SK-N-SH (cell line): ENCODE measurements around the gene PYY. TPM values are rescaled to one million over a fixed set of nuclear protein-coding genes. Genes with fewer than 3 reads are reported as not detected.

Source experiments
- CTCF ChIA-PET: fragments of 300-600, 350-600 bp; formaldehyde crosslinking; extraction: SDS; loops from one replicate; lab custom pipeline; 2021; lab: Yijun Ruan, JAX
- POLR2A ChIA-PET: fragments of 350-600 bp; sonication (Branson Sonifier 250); formaldehyde crosslinking; extraction: SDS; loops from one replicate; lab custom pipeline; 2020; ENCODE audit warnings: antibody characterized with exemption, inconsistent platforms; lab: Yijun Ruan, JAX
- DNase-seq: peaks from one replicate; pipeline ENCODE4 v3.0.0; 2012
- H2AFZ ChIP-seq: fragments of 200-600 bp; sonication (generic); 2 replicates; pipeline ENCODE4 v1.8.1; 2016; ENCODE audit warnings: antibody characterized with exemption, mild to moderate bottlenecking, low read depth
- H3F3A ChIP-seq: fragments of 200-600 bp; sonication (generic); replicated peaks from 2 replicates; pipeline ENCODE3; 2016; ENCODE audit warnings: antibody characterized with exemption, mild to moderate bottlenecking; ENCODE audit not compliant: insufficient read depth
- H3K27ac ChIP-seq, 2 experiments: fragments of 200-500 bp in 1 of 2; fragments of 200-600 bp in 1 of 2; sonication (Bioruptor generic) in 1 of 2; sonication (generic), shearing (Covaris generic) in 1 of 2; 2 replicates each; pipeline versions ENCODE4 v1.5.1 to v1.6.1; 2014 to 2016; ENCODE audit warnings: low read depth in 2 of 2, inconsistent platforms in 1 of 2, low read length in 1 of 2, mild to moderate bottlenecking in 1 of 2, mixed read lengths in 1 of 2
- H3K27me3 ChIP-seq: fragments of 200-600 bp; sonication (generic), shearing (Covaris generic); 2 replicates; pipeline ENCODE4 v1.6.1; 2016; ENCODE audit warnings: mixed run types; ENCODE audit not compliant: insufficient read depth
- H3K36me3 ChIP-seq, 2 experiments: fragments of 200-500 bp in 1 of 2; fragments of 200-600 bp in 1 of 2; sonication (Bioruptor generic) in 1 of 2; sonication (generic) in 1 of 2; replicated peaks in 1 of 2; 2 replicates each; pipeline versions ENCODE3 to v1.5.1; 2014 to 2016; ENCODE audit warnings: low read length in 1 of 2, mild to moderate bottlenecking in 1 of 2; ENCODE audit not compliant: insufficient read depth in 2 of 2, control insufficient read depth in 1 of 2
- H3K4me1 ChIP-seq, 2 experiments: fragments of 200-500 bp in 1 of 2; fragments of 200-600 bp in 1 of 2; sonication (Bioruptor generic) in 1 of 2; sonication (generic), shearing (Covaris generic) in 1 of 2; 2 replicates each; pipeline versions ENCODE4 v1.5.1 to v1.6.1; 2014 to 2016; ENCODE audit warnings: low read depth in 1 of 2, low read length in 1 of 2, mixed run types in 1 of 2; ENCODE audit not compliant: insufficient read depth in 2 of 2, control insufficient read depth in 1 of 2
- H3K4me2 ChIP-seq: fragments of 200-600 bp; sonication (generic), shearing (Covaris generic); 2 replicates; pipeline ENCODE4 v1.6.1; 2017; ENCODE audit warnings: mixed run types
- H3K4me3 ChIP-seq, 2 experiments: fragments of 200-500 bp in 1 of 2; fragments of 200-600 bp in 1 of 2; sonication (Bioruptor generic) in 1 of 2; sonication (generic), shearing (Covaris generic) in 1 of 2; 2 replicates each; pipeline versions ENCODE4 v1.5.1 to v1.8.1; 2014 to 2016; ENCODE audit warnings: low read depth in 2 of 2, inconsistent platforms in 1 of 2, low read length in 1 of 2, mild to moderate bottlenecking in 1 of 2, mixed read lengths in 1 of 2, moderate library complexity in 1 of 2
- H3K79me2 ChIP-seq: fragments of 200-600 bp; sonication (generic); 2 replicates; pipeline ENCODE4 v1.8.1; 2017; ENCODE audit warnings: mild to moderate bottlenecking; ENCODE audit not compliant: insufficient read depth
- H3K9ac ChIP-seq: fragments of 200-600 bp; sonication (generic); 2 replicates; pipeline ENCODE4 v1.6.1; 2017; ENCODE audit warnings: mixed run types
- H3K9me2 ChIP-seq: fragments of 200-600 bp; sonication (generic); 2 replicates; pipeline ENCODE4 v1.6.1; 2017; ENCODE audit warnings: mixed run types
- H3K9me3 ChIP-seq: fragments of 200-600 bp; sonication (generic); 2 replicates; pipeline ENCODE4 v1.6.1; 2017; ENCODE audit warnings: mixed run types, mild to moderate bottlenecking, moderate library complexity
- H4K20me1 ChIP-seq: fragments of 200-600 bp; sonication (generic); 2 replicates; pipeline ENCODE4 v1.6.1; 2017; ENCODE audit warnings: mild to moderate bottlenecking, mixed run types; ENCODE audit not compliant: insufficient read depth
- FOSL2 ChIP-seq: IDR thresholded peaks from 2 replicates; pipeline ENCODE4 v1.4.0; 2012; ENCODE audit warnings: low read depth, mild to moderate bottlenecking, moderate library complexity, borderline replicate concordance
- FOXJ3 ChIP-seq: sonication (generic); formaldehyde crosslinking; IDR thresholded peaks from 2 replicates; pipeline ENCODE4 v1.5.1; 2020; ENCODE audit warnings: mild to moderate bottlenecking, missing genetic modification reagents
- GABPA ChIP-seq: IDR thresholded peaks from 2 replicates; pipeline ENCODE4 v1.4.0; 2012; ENCODE audit warnings: low read depth, mild to moderate bottlenecking
- JUND ChIP-seq: IDR thresholded peaks from 2 replicates; pipeline ENCODE4 v1.4.0; 2012
- MEF2A ChIP-seq: IDR thresholded peaks from 2 replicates; pipeline ENCODE4 v1.4.0; 2012; ENCODE audit warnings: low read depth, borderline replicate concordance
- MXI1 ChIP-seq: IDR thresholded peaks from 2 replicates; pipeline ENCODE4 v1.6.1; 2012; ENCODE audit warnings: mild to moderate bottlenecking, low read depth, low read length, improper control_type of control experiment
- NFIC ChIP-seq: IDR thresholded peaks from 2 replicates; pipeline ENCODE4 v1.4.0; 2012; ENCODE audit warnings: borderline replicate concordance
- NRF1 ChIP-seq: IDR thresholded peaks from 2 replicates; pipeline ENCODE4 v1.6.1; 2012; ENCODE audit warnings: low read depth, mild to moderate bottlenecking, low read length
- RCOR1 ChIP-seq: fragments of 150-350 bp; IDR thresholded peaks from 2 replicates; pipeline ENCODE4 v1.6.1; 2017; ENCODE audit warnings: antibody characterized with exemption, low read length
- USF1 ChIP-seq: IDR thresholded peaks from 2 replicates; pipeline ENCODE4 v1.4.0; 2012; ENCODE audit warnings: low read depth, borderline replicate concordance
- YY1 ChIP-seq: IDR thresholded peaks from 2 replicates; pipeline ENCODE4 v1.4.0; 2012; ENCODE audit warnings: low read depth, mild to moderate bottlenecking
- ZBTB33 ChIP-seq: IDR thresholded peaks from 2 replicates; pipeline ENCODE4 v1.4.0; 2012; ENCODE audit warnings: low read depth, borderline replicate concordance
- WGBS: methylation state at CpG from one replicate; pipeline ENCODE4 v1.1.6; 2017; ENCODE audit warnings: low lambda C conversion rate; 5-methylcytosine and 5-hydroxymethylcytosine counted together
- polyA plus RNA-seq, 3 experiments: library from polyadenylated mRNA; depleted of rRNA; stranded (reverse); fragments of >200 nt; gene quantifications; 2 replicates each; pipeline ENCODE4 v1.2.3, GENCODE V29; 2012
- TF ChIP-seq, protein P1 (sequence below): IDR thresholded peaks from 2 replicates; pipeline ENCODE4 v1.4.0; 2012; ENCODE audit warnings: low read depth

The PYY gene
- polyA plus RNA-seq, 1 of the 3 experiments (the other 2 are of a cell fraction) = 0.21 TPM

- ChIA-PET CTCF (interaction anchor here (1.0 to 8.8 kb wide), 4 partner anchors 8 to 32 kb away, joined by 3 to 80 read pairs (median 10); no protein-coding TSS in a partner anchor), POLR2A (no interaction called here)
- DNase-seq = no peak
- H2AFZ ChIP-seq = no peak overlapping the region
- H3K4me3 ChIP-seq = no peak overlapping the region
- H3K4me2 ChIP-seq = no peak overlapping the region
- WGBS = 66% methylated on average over 4 of the region's 4 CpGs
- peaks cover 9% of the 10 kb centered on the region for H3F3A ChIP-seq
- no peak overlapping the region for H3K27ac ChIP-seq
- H3K9me2 ChIP-seq = no peaks in the 10 kb centered on the region
- H3K79me2 ChIP-seq = no peaks in the 10 kb centered on the region
- no peak for TF ChIP-seq JUND
- no peak for TF ChIP-seq FOSL2
- no peak for TF ChIP-seq MEF2A
- TF ChIP-seq RCOR1 = no peak
- TF ChIP-seq, protein P1, sequence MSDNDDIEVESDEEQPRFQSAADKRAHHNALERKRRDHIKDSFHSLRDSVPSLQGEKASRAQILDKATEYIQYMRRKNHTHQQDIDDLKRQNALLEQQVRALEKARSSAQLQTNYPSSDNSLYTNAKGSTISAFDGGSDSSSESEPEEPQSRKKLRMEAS = no peak
- no peak for TF ChIP-seq ZBTB33
- TF ChIP-seq GABPA = no peak
- TF ChIP-seq NRF1 = no peak
- TF ChIP-seq NFIC = no peak
- TF ChIP-seq FOXJ3 (CRISPR knock-in tag) = no peak
- no peak for TF ChIP-seq USF1
- H3K36me3 ChIP-seq = no peaks in the 10 kb centered on the region
- no peaks in the 10 kb centered on the region for H4K20me1 ChIP-seq
- H3K9me3 ChIP-seq = no peaks in the 10 kb centered on the region
- no peak overlapping the region for H3K9ac ChIP-seq
- H3K27me3 ChIP-seq = peaks cover 7% of the 10 kb centered on the region; the same call in 1 of the 2 replicates
- H3K4me1 ChIP-seq = peaks cover 8 to 11% of the 10 kb centered on the region in 2 experiments; a peak in 2 of 4 replicates
Measured at GRCh38 chr17:43912635-43913304, 41.0 kb downstream of the PYY start.

GRCh38 chr17:43911904-43912303 lies 41.8 kb downstream of the PYY start:
- H3K9me3 ChIP-seq = no peaks in the 10 kb centered on the region
- no peak overlapping the region for H3K4me3 ChIP-seq
- H2AFZ ChIP-seq = no peak overlapping the region
- H3K36me3 ChIP-seq = no peaks in the 10 kb centered on the region
- 27% methylated on average over 6 of the region's 8 CpGs for WGBS
- no peaks in the 10 kb centered on the region for H3K9me2 ChIP-seq
- peaks cover 9% of the 10 kb centered on the region for H3F3A ChIP-seq
- no peak overlapping the region for H3K27ac ChIP-seq
- H3K4me2 ChIP-seq = no peak overlapping the region
- ChIA-PET CTCF (interaction anchor here (1.0 to 8.8 kb wide), 4 partner anchors 9 to 83 kb away, joined by 3 to 80 read pairs (median 40); partner anchors contain the start of gene PPY), POLR2A (no interaction called here)
- peaks cover 7% of the 10 kb centered on the region; the same call in 1 of the 2 replicates for H3K27me3 ChIP-seq
- no peaks in the 10 kb centered on the region for H4K20me1 ChIP-seq
- H3K79me2 ChIP-seq = no peaks in the 10 kb centered on the region
- no peak overlapping the region for H3K9ac ChIP-seq
- no peak for DNase-seq
- H3K4me1 ChIP-seq = peaks cover 9 to 11% of the 10 kb centered on the region in 2 experiments; a peak in 2 of 4 replicates
- TF ChIP-seq MXI1 (no peak), YY1 (no peak)
- TF ChIP-seq, protein P1 = no peak
- TF ChIP-seq, all 33 proteins: peak for 0
